Measurements from ENCODE around the gene PAPPA2.

GRCh38 chr1:176456795-176457194, 6.2 kb upstream of the PAPPA2 start:
- TF ChIP-seq POLR2A (IDR thresholded peaks at IDR 0.05) (no peak), CTCF (IDR thresholded peaks at IDR 0.05) (no peak)
